DMS53 treated with DMSO at 0.1 percent for 48 hours (cell line): ENCODE measurements around the gene GPRC5D.

Experiments used
- DNase-seq: peaks from one replicate; lab custom pipeline; 2025; ENCODE audit not compliant: unreplicated experiment; lab: John Stamatoyannopoulos, UW

The GPRC5D gene

GRCh38 chr12:12952036-12952435 lies at the start of gene GPRC5D:
TSS of gene GPRC5D (minus strand) at chr12:12952170. CDS start at chr12:12950384, 1,786 bp downstream.
- DNase-seq: no peak

GRCh38 chr12:13001775-13002040 lies 49.7 kb upstream of the GPRC5D start:
- no peak for DNase-seq

- peak; percentile 47 for DNase-seq
Measured at GRCh38 chr12:13000925-13001774, 49.2 kb upstream of the GPRC5D start.

GRCh38 chr12:13000616-13000924 lies 48.6 kb upstream of the GPRC5D start:
- peak; percentile 86 for DNase-seq

GRCh38 chr12:12999959-13000615 lies 48.1 kb upstream of the GPRC5D start, which contains the start of gene HEBP1:
TSS of gene HEBP1 (minus strand) at chr12:13000265. CDS start at chr12:13000114, 151 bp downstream.
- peak; percentile 87 for DNase-seq

GRCh38 chr12:12999271-12999958 lies 47.4 kb upstream of the GPRC5D start:
- no peak for DNase-seq

- no peak for DNase-seq
Measured at GRCh38 chr12:12998248-12998647, 46.3 kb upstream of the GPRC5D start.

GRCh38 chr12:12997734-12998133 lies 45.8 kb upstream of the GPRC5D start:
- no peak for DNase-seq

- DNase-seq: no peak
Measured at GRCh38 chr12:12997156-12997555, 45.2 kb upstream of the GPRC5D start.

GRCh38 chr12:12996209-12996608 lies 44.2 kb upstream of the GPRC5D start:
- no peak for DNase-seq

- DNase-seq: no peak
Measured at GRCh38 chr12:12995088-12995487, 43.1 kb upstream of the GPRC5D start.

- no peak for DNase-seq
Measured at GRCh38 chr12:12993367-12993766, 41.4 kb upstream of the GPRC5D start.

GRCh38 chr12:12992418-12993130 lies 40.6 kb upstream of the GPRC5D start:
- DNase-seq: no peak

- no peak for DNase-seq
Measured at GRCh38 chr12:12990700-12991468, 38.9 kb upstream of the GPRC5D start.

GRCh38 chr12:12987421-12987820 lies 35.5 kb upstream of the GPRC5D start:
- no peak for DNase-seq

- DNase-seq: no peak
Measured at GRCh38 chr12:12986775-12987331, 34.9 kb upstream of the GPRC5D start.

- no peak for DNase-seq
Measured at GRCh38 chr12:12985817-12986408, 33.9 kb upstream of the GPRC5D start.

GRCh38 chr12:12984149-12984548 lies 32.2 kb upstream of the GPRC5D start:
- DNase-seq: no peak

GRCh38 chr12:12983420-12984035 lies 31.6 kb upstream of the GPRC5D start:
- peak; percentile 37 for DNase-seq

- DNase-seq: no peak
Measured at GRCh38 chr12:12982331-12982730, 30.4 kb upstream of the GPRC5D start.
